WERI-Rb-1 (cell line): ENCODE data around the gene IL1RL2.

Experiments
- DNase-seq: peaks from one replicate; pipeline ENCODE4 v3.0.0-alpha.2; 2020
- H3K27ac ChIP-seq: fragments of 250-450 bp; sonication (Bioruptor Pico); 2 replicates; pipeline ENCODE4 v1.5.1; 2020; ENCODE audit warnings: mild to moderate bottlenecking, moderate library complexity
- H3K27me3 ChIP-seq: fragments of 250-450 bp; sonication (Bioruptor Pico); 2 replicates; pipeline ENCODE4 v1.5.1; 2021; ENCODE audit warnings: mild to moderate bottlenecking, low read depth, moderate library complexity; ENCODE audit not compliant: insufficient read depth, severe bottlenecking
- H3K36me3 ChIP-seq: fragments of 250-450 bp; sonication (Bioruptor Pico); 2 replicates; pipeline ENCODE4 v1.5.1; 2020; ENCODE audit warnings: mild to moderate bottlenecking, moderate library complexity
- H3K4me3 ChIP-seq: 2 replicates; pipeline ENCODE4 v1.5.1; 2011; ENCODE audit warnings: low read depth, mild to moderate bottlenecking, control low read depth, low read length
- H3K9me3 ChIP-seq: fragments of 250-450 bp; sonication (Bioruptor Pico); 2 replicates; pipeline ENCODE4 v1.5.1; 2021; ENCODE audit warnings: mild to moderate bottlenecking, moderate library complexity; ENCODE audit not compliant: severe bottlenecking
- CTCF ChIP-seq: IDR thresholded peaks from 2 replicates; pipeline ENCODE4 v1.5.1; 2011; ENCODE audit warnings: low read depth, mild to moderate bottlenecking, control low read depth, inconsistent platforms, low read length

The IL1RL2 gene

GRCh38 chr2:102191501-102191900 lies 4.7 kb downstream of the IL1RL2 start:
- DNase-seq = no peak
- no peak for TF ChIP-seq CTCF

GRCh38 chr2:102193074-102193473 lies 6.3 kb downstream of the IL1RL2 start:
- Histone ChIP-seq H3K36me3 (no peaks in the 10 kb centered on the region), H3K9me3 (no peaks in the 10 kb centered on the region), H3K4me3 (no peak overlapping the region), H3K27ac (no peak overlapping the region), H3K27me3 (peaks cover 79% of the 10 kb centered on the region)
- no peak for DNase-seq
- TF ChIP-seq CTCF = no peak

More at GRCh38 chr2:102191501-102191900, 4.7 kb downstream of the IL1RL2 start:
- Histone ChIP-seq H3K27me3 (peaks cover 85% of the 10 kb centered on the region), H3K36me3 (no peaks in the 10 kb centered on the region), H3K27ac (no peak overlapping the region), H3K9me3 (no peaks in the 10 kb centered on the region), H3K4me3 (no peak overlapping the region)

- peaks cover 76% of the 10 kb centered on the region for H3K27me3 ChIP-seq
- H3K36me3 ChIP-seq = no peaks in the 10 kb centered on the region
- no peak for DNase-seq
- no peak overlapping the region for H3K27ac ChIP-seq
- no peak overlapping the region for H3K4me3 ChIP-seq
- no peak for TF ChIP-seq CTCF
- no peaks in the 10 kb centered on the region for H3K9me3 ChIP-seq
Observed at GRCh38 chr2:102194609-102195268, 7.9 kb downstream of the IL1RL2 start.

- Histone ChIP-seq H3K9me3 (no peaks in the 10 kb centered on the region), H3K27ac (no peak overlapping the region), H3K4me3 (no peak overlapping the region), H3K36me3 (no peaks in the 10 kb centered on the region), H3K27me3 (peaks cover 70% of the 10 kb centered on the region)
- no peak for DNase-seq
- TF ChIP-seq CTCF = no peak
Observed at GRCh38 chr2:102197389-102198137, 10.7 kb downstream of the IL1RL2 start.

GRCh38 chr2:102200539-102200938 lies 13.7 kb downstream of the IL1RL2 start:
- peaks cover 59% of the 10 kb centered on the region for H3K27me3 ChIP-seq
- no peak for TF ChIP-seq CTCF
- no peak overlapping the region for H3K4me3 ChIP-seq
- no peak for DNase-seq
- no peaks in the 10 kb centered on the region for H3K36me3 ChIP-seq
- H3K27ac ChIP-seq = no peak overlapping the region
- H3K9me3 ChIP-seq = no peaks in the 10 kb centered on the region
